ENCODE data around the gene IFT52.
"Not testable (repeated sequence)": the region's sequence is repeated elsewhere in the genome, so short reads cannot be mapped to it uniquely, and the experiment has no call there.

The IFT52 gene

DNA sequence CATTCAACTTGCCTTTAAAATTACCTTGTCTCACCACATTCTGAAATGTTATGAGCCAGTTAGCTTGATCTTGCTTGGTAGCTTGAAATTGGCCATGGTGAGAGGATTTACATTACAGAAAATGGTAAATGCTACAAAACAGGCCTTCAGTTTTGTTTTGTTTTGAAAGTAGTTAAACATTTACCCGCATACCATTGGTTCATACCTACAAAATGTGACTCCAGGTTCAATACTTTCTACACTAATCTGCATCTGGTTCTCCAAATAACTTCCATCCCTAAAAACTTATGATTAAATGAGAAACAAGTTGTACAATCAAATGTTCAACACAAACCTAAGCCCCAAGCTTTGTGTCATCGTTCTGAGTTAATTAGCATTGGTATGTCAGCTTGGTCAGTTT is 45.7 kb downstream of the IFT52 start:
- DNase-seq (ENCODE audit: low spot score), result no peak
- H3K27me3 ChIP-seq (ENCODE audit: insufficient read depth, poor library complexity, severe bottlenecking), result no peaks in the 10 kb centered on the region
- TF ChIP-seq, protein P1, sequence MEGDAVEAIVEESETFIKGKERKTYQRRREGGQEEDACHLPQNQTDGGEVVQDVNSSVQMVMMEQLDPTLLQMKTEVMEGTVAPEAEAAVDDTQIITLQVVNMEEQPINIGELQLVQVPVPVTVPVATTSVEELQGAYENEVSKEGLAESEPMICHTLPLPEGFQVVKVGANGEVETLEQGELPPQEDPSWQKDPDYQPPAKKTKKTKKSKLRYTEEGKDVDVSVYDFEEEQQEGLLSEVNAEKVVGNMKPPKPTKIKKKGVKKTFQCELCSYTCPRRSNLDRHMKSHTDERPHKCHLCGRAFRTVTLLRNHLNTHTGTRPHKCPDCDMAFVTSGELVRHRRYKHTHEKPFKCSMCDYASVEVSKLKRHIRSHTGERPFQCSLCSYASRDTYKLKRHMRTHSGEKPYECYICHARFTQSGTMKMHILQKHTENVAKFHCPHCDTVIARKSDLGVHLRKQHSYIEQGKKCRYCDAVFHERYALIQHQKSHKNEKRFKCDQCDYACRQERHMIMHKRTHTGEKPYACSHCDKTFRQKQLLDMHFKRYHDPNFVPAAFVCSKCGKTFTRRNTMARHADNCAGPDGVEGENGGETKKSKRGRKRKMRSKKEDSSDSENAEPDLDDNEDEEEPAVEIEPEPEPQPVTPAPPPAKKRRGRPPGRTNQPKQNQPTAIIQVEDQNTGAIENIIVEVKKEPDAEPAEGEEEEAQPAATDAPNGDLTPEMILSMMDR (IDR thresholded peaks at IDR 0.05; ENCODE audit: poor library complexity, severe bottlenecking), result no peak
- no peak overlapping the region for H3K4me3 ChIP-seq (ENCODE audit: severe bottlenecking)
- no peak for ATAC-seq (ENCODE audit: low read depth)
- H3K27ac ChIP-seq (ENCODE audit: poor library complexity, severe bottlenecking), result no peak overlapping the region
- peaks cover 72% of the 10 kb centered on the region for H3K36me3 ChIP-seq (ENCODE audit: low read depth)
- no peaks in the 10 kb centered on the region for H3K4me1 ChIP-seq (ENCODE audit: insufficient read depth, poor library complexity, severe bottlenecking)
- no peaks in the 10 kb centered on the region for H3K9me3 ChIP-seq (ENCODE audit: severe bottlenecking)

DNA sequence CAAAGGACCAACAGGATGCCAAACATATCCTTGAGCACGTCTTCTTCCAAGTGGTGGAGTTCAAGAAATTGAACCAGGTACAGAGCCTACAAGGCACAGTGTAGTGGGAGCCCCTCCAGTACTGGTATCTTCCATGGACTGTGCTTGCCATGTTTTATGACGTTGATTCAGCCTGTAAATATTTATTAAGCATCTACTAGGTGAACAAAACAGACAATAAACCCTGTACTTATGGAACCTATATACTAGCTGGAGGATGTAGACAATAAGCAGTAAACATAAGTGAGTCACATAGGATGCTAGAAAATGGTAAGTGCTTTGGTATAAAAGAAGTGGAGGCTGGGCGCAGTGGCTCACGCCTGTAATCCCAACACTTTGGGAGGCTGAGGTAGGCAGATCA is 51.8 kb downstream of the IFT52 start:
- TF ChIP-seq, protein P1 (IDR thresholded peaks at IDR 0.05; ENCODE audit: poor library complexity, severe bottlenecking), result no peak
- H3K9me3 ChIP-seq (ENCODE audit: severe bottlenecking), result no peaks in the 10 kb centered on the region
- H3K4me1 ChIP-seq (ENCODE audit: insufficient read depth, poor library complexity, severe bottlenecking), result no peaks in the 10 kb centered on the region
- H3K27ac ChIP-seq (ENCODE audit: poor library complexity, severe bottlenecking), result no peak overlapping the region
- no peaks in the 10 kb centered on the region for H3K27me3 ChIP-seq (ENCODE audit: insufficient read depth, poor library complexity, severe bottlenecking)
- H3K4me3 ChIP-seq (ENCODE audit: severe bottlenecking), result no peak overlapping the region
- H3K36me3 ChIP-seq (ENCODE audit: low read depth), result peaks cover 74% of the 10 kb centered on the region
- ATAC-seq (ENCODE audit: low read depth), result no peak
- no peak for DNase-seq (ENCODE audit: low spot score)

DNA sequence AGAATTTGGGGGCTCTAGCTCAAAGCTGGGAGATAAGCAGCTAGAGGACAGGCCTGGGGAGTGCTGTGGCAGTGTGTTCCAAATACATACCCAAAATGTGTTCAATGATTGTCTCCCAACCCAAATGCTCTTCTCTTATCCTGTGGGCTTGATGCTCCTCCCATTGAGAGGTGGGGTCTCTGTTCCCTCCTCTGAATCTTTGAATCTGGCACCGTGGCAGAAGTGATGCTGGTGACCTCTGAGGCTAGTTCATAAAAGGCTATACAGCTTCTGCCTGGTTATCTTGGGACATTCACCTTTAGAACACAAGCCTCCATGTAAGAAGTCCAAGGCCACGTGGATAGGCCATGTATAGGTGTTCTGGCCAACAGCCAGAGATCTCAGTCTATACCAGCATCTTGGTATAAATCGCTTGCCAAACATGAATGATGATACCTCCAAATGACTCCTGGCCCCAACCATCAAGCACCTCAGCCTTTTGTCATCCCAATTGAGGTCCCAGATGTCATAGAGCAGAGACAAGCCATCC is 60.3 kb downstream of the IFT52 start:
- Histone ChIP-seq H3K36me3 (ENCODE audit: low read depth) (peaks cover 8% of the 10 kb centered on the region), H3K4me3 (ENCODE audit: severe bottlenecking) (no peak overlapping the region), H3K27ac (ENCODE audit: poor library complexity, severe bottlenecking) (no peak overlapping the region), H3K4me1 (ENCODE audit: insufficient read depth, poor library complexity, severe bottlenecking) (no peaks in the 10 kb centered on the region), H3K9me3 (ENCODE audit: severe bottlenecking) (no peaks in the 10 kb centered on the region), H3K27me3 (ENCODE audit: insufficient read depth, poor library complexity, severe bottlenecking) (no peaks in the 10 kb centered on the region)
- peak; percentile 9; the same call in 1 of the 3 replicates for ATAC-seq (ENCODE audit: low read depth)
- TF ChIP-seq, protein P1 (IDR thresholded peaks at IDR 0.05; ENCODE audit: poor library complexity, severe bottlenecking), result no peak
- no peak for DNase-seq (ENCODE audit: low spot score)

DNA sequence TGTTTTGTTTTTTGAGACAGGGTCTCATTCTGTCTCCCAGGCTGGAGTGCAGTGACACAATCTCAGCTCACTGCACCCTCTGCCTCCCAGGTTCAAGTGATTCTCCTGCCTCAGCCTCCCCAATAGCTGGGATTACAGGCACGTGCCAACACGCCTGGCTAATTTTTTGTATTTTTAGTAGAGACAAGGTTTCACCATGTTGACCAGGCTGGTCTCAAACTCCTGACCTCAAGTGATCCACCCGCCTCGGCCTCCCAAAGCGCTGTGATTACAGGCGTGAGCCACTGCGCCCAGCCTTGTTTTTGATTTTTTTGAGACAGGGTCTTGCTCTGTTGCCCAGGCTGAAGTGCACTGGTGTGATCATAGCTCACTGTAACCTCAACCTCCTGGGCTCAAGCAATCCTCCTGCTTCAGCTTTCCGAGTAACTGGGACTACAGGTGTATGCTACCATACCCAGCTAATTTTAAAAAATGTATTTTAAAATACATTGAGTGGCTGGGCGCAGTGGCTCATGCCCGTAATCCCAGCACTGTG is 61.0 kb downstream of the IFT52 start:
- not testable (repeated sequence) for H3K4me3 ChIP-seq (ENCODE audit: severe bottlenecking); H3K27ac ChIP-seq (ENCODE audit: poor library complexity, severe bottlenecking); H3K9me3 ChIP-seq (ENCODE audit: severe bottlenecking); DNase-seq (ENCODE audit: low spot score); ATAC-seq (ENCODE audit: low read depth); H3K27me3 ChIP-seq (ENCODE audit: insufficient read depth, poor library complexity, severe bottlenecking); H3K4me1 ChIP-seq (ENCODE audit: insufficient read depth, poor library complexity, severe bottlenecking); H3K36me3 ChIP-seq (ENCODE audit: low read depth)

DNA sequence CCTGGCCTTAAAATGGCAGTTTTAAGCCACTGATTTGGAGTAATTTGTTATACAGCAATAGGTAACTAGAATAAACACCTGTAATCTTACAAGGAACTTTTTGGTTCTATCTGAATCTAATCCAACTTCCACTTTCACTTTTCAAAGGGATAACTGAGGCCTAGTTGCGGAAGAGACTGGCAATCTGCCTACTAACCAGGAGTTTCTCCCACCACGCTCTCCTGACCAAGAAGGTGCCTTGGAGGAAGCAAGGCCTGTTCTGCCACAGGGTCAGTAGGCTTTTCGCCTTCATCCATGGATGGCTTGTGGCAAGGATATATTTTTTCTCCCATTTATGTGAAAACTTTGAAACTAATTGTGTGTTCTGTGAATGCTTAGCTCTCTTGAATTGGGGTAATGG is 63.2 kb downstream of the IFT52 start:
- TF ChIP-seq, protein P1 (IDR thresholded peaks at IDR 0.05; ENCODE audit: poor library complexity, severe bottlenecking), result no peak
- Histone ChIP-seq H3K4me1 (ENCODE audit: insufficient read depth, poor library complexity, severe bottlenecking) (no peaks in the 10 kb centered on the region), H3K27me3 (ENCODE audit: insufficient read depth, poor library complexity, severe bottlenecking) (no peaks in the 10 kb centered on the region), H3K9me3 (ENCODE audit: severe bottlenecking) (no peaks in the 10 kb centered on the region), H3K36me3 (ENCODE audit: low read depth) (no peaks in the 10 kb centered on the region), H3K4me3 (ENCODE audit: severe bottlenecking) (no peak overlapping the region), H3K27ac (ENCODE audit: poor library complexity, severe bottlenecking) (no peak overlapping the region)
- ATAC-seq (ENCODE audit: low read depth) (no peak), DNase-seq (ENCODE audit: low spot score) (no peak)

DNA sequence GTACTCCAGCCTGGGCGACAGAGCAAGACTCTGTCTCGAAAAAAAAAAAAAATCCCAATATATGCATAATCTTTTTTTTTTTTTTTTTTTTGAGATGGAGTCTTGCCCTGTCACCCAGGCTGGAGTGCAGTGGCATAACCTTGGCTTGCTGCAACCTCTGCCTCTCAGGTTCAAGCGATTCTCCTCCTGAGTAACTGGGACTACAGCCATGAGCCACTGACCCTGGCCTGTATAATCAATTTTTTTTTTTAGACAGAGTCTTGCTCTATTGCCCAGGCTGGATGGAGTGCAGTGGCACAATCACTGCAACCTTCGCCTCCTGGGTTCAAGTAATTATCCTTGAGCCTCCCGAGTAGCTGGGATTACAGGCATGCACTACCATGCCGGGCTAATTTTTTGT is 64.4 kb downstream of the IFT52 start:
- not testable (repeated sequence) for H3K27ac ChIP-seq (ENCODE audit: poor library complexity, severe bottlenecking); DNase-seq (ENCODE audit: low spot score); H3K9me3 ChIP-seq (ENCODE audit: severe bottlenecking); ATAC-seq (ENCODE audit: low read depth); H3K4me3 ChIP-seq (ENCODE audit: severe bottlenecking); H3K4me1 ChIP-seq (ENCODE audit: insufficient read depth, poor library complexity, severe bottlenecking); H3K27me3 ChIP-seq (ENCODE audit: insufficient read depth, poor library complexity, severe bottlenecking); H3K36me3 ChIP-seq (ENCODE audit: low read depth)

Data from RWPE2 (cell line).